ENCODE data around the gene PRCD.

DNA sequence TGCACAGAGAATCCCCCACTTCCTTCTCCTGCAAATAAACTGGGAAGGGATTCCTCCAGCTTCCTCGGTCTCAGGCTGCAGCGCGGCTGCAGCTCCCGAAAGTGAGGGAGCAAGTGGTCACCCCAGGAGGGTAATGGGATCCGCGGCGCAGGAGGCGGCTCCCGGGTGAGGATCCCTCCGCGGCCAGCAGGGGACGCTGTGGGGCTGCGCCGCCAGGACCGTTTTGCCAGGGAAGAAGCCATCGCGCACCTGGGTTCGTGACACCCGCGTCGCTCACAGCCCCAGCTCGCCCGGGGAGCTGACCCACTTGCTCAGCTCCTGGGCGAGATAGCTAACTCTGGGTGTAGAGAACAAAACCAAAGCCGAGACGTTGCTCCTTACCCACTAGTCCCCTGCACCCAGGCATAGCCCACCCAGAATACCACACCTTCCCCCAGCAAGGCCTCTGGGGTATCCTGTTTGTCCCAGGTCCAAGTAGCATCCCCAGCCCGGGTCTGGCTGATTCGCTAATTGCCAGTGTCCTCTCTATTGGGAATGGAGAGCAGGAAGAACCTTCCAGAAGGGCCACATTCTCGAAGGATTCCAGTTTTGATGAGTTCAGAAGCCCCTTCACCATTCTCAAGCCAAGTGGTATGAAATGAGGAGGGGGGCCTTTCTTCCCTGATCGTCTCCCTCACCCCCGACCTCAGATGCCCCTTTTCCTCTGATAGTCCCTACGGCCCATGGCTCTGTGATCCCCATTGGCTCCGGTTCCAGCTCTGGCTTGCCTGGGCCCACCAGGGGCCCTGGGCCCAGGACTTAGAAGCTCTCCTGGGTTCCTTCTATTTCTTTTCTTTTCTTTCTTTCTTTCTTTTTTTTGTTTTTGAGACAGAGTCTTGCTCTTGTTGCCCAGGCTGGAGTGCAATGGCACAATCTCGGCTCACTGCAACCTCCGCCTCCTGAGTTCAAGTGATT, 16.5 kb upstream of the PRCD start:
- TF ChIP-seq CTCF (IDR thresholded peaks at IDR 0.05) (peak; percentile 99), EZH2 (IDR thresholded peaks at IDR 0.05; ENCODE audit: borderline replicate concordance, insufficient read depth, low read depth, low read length, poor library complexity, severe bottlenecking) (no peak)
